Thyroid gland (tissue), 4 donors: ENCODE results near the gene PCBP4.

ENCODE experiments used
- CTCF ChIP-seq, 6 experiments: fragments of 200-600 bp in 3 of 6; fragments of 450-650 bp in 3 of 6; sonication (generic) in 3 of 6; IDR thresholded peaks; one replicate each; pipeline ENCODE4 v1.5.1; 2016 to 2019; ENCODE audit warnings: antibody characterized with exemption in 6 of 6, mild to moderate bottlenecking in 2 of 6, inconsistent platforms in 1 of 6, moderate library complexity in 1 of 6
- POLR2A ChIP-seq, 2 donors: fragments of 450-650 bp; IDR thresholded peaks; one replicate each; pipeline ENCODE4 v1.6.1; 2017; ENCODE audit warnings: antibody characterized with exemption in 2 of 2, mild to moderate bottlenecking in 2 of 2, moderate library complexity in 1 of 2

- TF ChIP-seq CTCF (IDR thresholded peaks at IDR 0.05) (no peak), POLR2A (IDR thresholded peaks at IDR 0.05) (no peak)
Observed at GRCh38 chr3:51961011-51961410, 6.2 kb downstream of the PCBP4 start.
